Large intestine (tissue), 12 donors: ENCODE measurements around the gene GPR85. TPM values are rescaled to one million over a fixed set of nuclear protein-coding genes. Genes with fewer than 3 reads are reported as not detected.
A peak's percentile ranks its signal among the peaks of the same experiment; 100 is the strongest.
"Not testable (repeated sequence)": the region's sequence is repeated elsewhere in the genome, so short reads cannot be mapped to it uniquely, and the experiment has no call there.

ENCODE experiments used
- DNase-seq, 2 donors: peaks; one replicate each; pipeline versions ENCODE4 v3.0.0 to v3.0.0-alpha.2; 2013
- H3K27ac ChIP-seq: one replicate; pipeline ENCODE4 v1.5.1; 2013; ENCODE audit warnings: low read length
- H3K27me3 ChIP-seq: 2 replicates; pipeline ENCODE4 v1.6.1; 2013; ENCODE audit warnings: low read length; ENCODE audit not compliant: control insufficient read depth, insufficient read depth
- H3K36me3 ChIP-seq: 2 replicates; pipeline ENCODE4 v1.6.1; 2013; ENCODE audit warnings: low read length; ENCODE audit not compliant: control insufficient read depth, insufficient read depth
- H3K4me1 ChIP-seq: one replicate; pipeline ENCODE4 v1.6.1; 2013; ENCODE audit warnings: low read length; ENCODE audit not compliant: control insufficient read depth, insufficient read depth
- H3K4me3 ChIP-seq: one replicate; pipeline ENCODE4 v1.5.1; 2013; ENCODE audit warnings: low read length
- H3K9me3 ChIP-seq: one replicate; pipeline ENCODE4 v1.6.1; 2013; ENCODE audit warnings: mild to moderate bottlenecking, low read depth, low read length, moderate library complexity; ENCODE audit not compliant: control insufficient read depth
- WGBS: methylation state at CpG from one replicate; pipeline ENCODE4 v1.1.5; 2013; ENCODE audit warnings: low lambda C conversion rate; ENCODE audit not compliant: insufficient coverage; 5-methylcytosine and 5-hydroxymethylcytosine counted together
- long read RNA-seq, 11 donors: transcript quantifications; one replicate each; lab custom pipeline, GENCODE V29; 2026
- polyA plus RNA-seq: library from polyadenylated mRNA; unstranded; fragments of 120-200 nt; gene quantifications from one replicate; pipeline ENCODE4 v1.2.1, GENCODE V29; 2013

The GPR85 gene, protein sequence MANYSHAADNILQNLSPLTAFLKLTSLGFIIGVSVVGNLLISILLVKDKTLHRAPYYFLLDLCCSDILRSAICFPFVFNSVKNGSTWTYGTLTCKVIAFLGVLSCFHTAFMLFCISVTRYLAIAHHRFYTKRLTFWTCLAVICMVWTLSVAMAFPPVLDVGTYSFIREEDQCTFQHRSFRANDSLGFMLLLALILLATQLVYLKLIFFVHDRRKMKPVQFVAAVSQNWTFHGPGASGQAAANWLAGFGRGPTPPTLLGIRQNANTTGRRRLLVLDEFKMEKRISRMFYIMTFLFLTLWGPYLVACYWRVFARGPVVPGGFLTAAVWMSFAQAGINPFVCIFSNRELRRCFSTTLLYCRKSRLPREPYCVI
- polyA plus RNA-seq = 3.1 TPM
- long read RNA-seq, donor 1 = 0 reads
- long read RNA-seq, donor 2, partial matches to known transcripts = 0 of 2 reads
- long read RNA-seq, donor 2, other reads (novel, unspliced or antisense) = 0 of 2 reads
- long read RNA-seq, donor 3, partial matches to known transcripts = 0 of 1 reads
- long read RNA-seq, donor 3, other reads (novel, unspliced or antisense) = 0 of 1 reads
- long read RNA-seq, donor 4 = 0 reads
- long read RNA-seq, donor 5 = 0 reads
- long read RNA-seq, donor 6, full-length matches to known transcripts = 4 of 4 reads
- long read RNA-seq, donor 6, partial matches to known transcripts = 0 of 4 reads
- long read RNA-seq, donor 6, other reads (novel, unspliced or antisense) = 0 of 4 reads
- long read RNA-seq, donor 7, partial matches to known transcripts = 0 of 2 reads
- long read RNA-seq, donor 7, other reads (novel, unspliced or antisense) = 0 of 2 reads
- long read RNA-seq, donor 8 = 0 reads
- long read RNA-seq, donor 9 = 0 reads
- long read RNA-seq, donor 10 = 0 reads
- long read RNA-seq, donor 11 = 0 reads

DNA sequence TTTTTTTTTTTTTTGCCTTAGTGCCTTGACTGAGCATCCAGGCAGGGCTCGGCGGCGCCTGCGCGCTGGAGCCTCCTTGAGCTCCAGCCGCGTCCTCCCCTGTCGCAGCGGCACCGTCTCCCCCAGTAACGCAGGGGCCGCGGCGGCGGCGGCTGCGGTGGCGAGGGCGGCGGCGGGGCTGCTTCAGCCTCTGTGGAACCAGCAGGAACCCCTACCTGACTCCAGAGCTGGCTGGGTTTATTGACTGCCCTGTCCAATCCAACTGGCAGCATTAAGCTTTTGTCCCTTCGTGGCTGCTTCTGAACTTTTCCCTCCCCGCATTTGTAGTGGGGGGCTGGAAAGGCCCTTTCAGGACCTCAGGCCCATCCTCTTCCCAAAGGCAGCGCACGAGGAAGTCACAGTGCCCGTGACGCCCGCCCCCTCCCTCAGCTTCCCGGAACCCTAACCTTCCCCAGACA, at the start of gene GPR85:
TSS of gene GPR85 (minus strand) at position 397 of the 458 bp plus-strand sequence. CDS start 2,106 bp downstream, outside the sequence.
- H3K4me3 ChIP-seq = peak within 1 kb of the TSS; percentile 38
- WGBS = no CpG with 5 or more reads among the region's 29 CpGs
- H3K9me3 ChIP-seq = no peaks in the 10 kb centered on the region
- peaks cover 18% of the 10 kb centered on the region for H3K27me3 ChIP-seq
- peak; percentile 40 to 55 for DNase-seq
- H3K4me1 ChIP-seq = peaks cover 2% of the 10 kb centered on the region
- no peaks in the 10 kb centered on the region for H3K36me3 ChIP-seq
- peak within 1 kb of the TSS; percentile 3 for H3K27ac ChIP-seq

DNA sequence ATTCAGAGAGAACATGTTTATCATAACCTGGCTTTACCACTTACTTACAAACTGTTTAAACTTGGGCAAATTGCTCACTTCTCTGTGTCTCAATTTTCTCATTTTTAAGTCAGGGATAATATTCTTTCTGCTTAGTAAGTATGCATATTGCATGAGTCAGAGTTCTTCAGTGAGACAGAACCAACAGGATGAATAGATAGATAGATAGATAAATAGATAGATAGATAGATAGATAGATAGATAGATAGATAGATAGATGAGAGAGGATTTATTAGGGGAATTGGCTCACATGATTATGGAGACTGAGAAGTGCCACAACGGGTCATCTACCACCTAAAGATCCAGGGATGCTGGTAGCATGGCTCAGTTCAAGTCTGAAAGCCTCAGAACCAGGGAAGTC, 47.4 kb upstream of the GPR85 start:
- no peaks in the 10 kb centered on the region for H3K9me3 ChIP-seq
- no peaks in the 10 kb centered on the region for H3K36me3 ChIP-seq
- no CpG with 5 or more reads among the region's 1 CpG for WGBS
- no peaks in the 10 kb centered on the region for H3K4me1 ChIP-seq
- no peak for DNase-seq
- H3K27ac ChIP-seq = no peak overlapping the region
- H3K27me3 ChIP-seq = no peaks in the 10 kb centered on the region
- H3K4me3 ChIP-seq = no peak overlapping the region

DNA sequence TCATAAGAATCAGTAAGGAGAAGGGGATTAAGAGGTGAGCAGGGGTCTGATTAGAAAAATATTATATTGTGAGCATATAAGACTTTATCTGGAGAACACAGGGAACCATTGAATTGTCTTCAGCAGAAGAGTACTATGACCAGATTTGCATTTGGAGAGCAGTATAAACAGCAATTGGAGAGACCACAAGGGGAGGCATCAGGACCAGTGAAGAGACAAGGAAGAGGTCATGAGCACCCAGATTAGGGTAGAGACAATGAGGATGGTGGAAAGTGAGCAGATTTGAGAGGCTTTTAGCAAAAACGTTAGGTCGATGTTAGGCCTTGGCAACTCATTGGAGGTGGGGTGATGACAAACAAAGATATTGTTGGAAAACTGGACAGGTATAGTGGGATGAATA, 44.7 kb upstream of the GPR85 start:
- H3K4me1 ChIP-seq = no peaks in the 10 kb centered on the region

DNA sequence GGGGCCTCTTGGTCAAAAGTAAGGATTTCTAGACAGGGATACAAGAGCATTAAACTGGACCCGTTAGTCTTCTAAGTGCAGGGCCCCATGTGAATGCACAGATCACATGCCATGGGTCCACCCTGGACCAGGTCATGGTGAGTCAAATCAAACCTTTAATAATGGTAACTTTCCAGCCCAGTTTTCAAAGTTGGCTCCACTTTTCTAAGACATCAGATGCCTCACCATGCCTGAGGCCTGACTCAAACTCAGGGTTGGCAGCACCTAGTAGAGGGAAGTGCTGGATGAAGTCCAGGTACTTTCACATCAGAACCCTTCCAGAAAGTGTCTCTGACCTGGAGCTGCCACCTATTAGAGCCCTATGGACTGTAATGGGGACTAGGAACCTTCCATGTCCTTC, 41.4 kb upstream of the GPR85 start:
- Histone ChIP-seq H3K4me3 (no peak overlapping the region), H3K4me1 (no peaks in the 10 kb centered on the region), H3K9me3 (no peaks in the 10 kb centered on the region), H3K27me3 (no peaks in the 10 kb centered on the region), H3K36me3 (no peaks in the 10 kb centered on the region), H3K27ac (no peak overlapping the region)
- no CpG with 5 or more reads among the region's 1 CpG for WGBS
- DNase-seq = no peak

More for the DNA sequence above, 44.7 kb upstream of the GPR85 start:
- Histone ChIP-seq H3K9me3 (no peaks in the 10 kb centered on the region), H3K27me3 (no peaks in the 10 kb centered on the region), H3K36me3 (no peaks in the 10 kb centered on the region), H3K4me3 (no peak overlapping the region), H3K27ac (no peak overlapping the region)
- 70% methylated on average over 2 of the region's 2 CpGs for WGBS
- DNase-seq = no peak

DNA sequence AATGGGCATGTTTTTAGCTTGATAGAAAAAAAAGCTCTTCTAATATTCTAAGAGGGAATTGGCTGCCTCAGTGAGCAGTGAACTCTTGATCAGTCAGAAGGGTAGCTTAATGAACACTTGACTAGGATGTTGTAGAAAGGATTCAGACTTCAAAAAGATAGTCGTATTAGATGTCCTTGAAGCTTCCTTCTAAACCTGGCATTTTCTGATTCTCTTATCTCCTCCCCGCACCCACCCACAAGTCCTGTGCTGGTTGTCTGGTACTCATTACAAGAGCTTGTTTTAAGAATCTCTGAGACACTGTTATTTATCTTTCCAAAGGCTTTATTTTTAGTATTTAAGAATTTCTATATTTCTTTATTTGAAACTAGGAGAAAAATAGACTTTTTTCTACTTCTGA, 39.1 kb upstream of the GPR85 start:
- WGBS = 80% methylated on average over 1 of the region's 2 CpGs
- no peak for DNase-seq
- Histone ChIP-seq H3K9me3 (no peaks in the 10 kb centered on the region), H3K27ac (no peak overlapping the region), H3K4me3 (no peak overlapping the region), H3K4me1 (no peaks in the 10 kb centered on the region), H3K36me3 (no peaks in the 10 kb centered on the region), H3K27me3 (no peaks in the 10 kb centered on the region)

DNA sequence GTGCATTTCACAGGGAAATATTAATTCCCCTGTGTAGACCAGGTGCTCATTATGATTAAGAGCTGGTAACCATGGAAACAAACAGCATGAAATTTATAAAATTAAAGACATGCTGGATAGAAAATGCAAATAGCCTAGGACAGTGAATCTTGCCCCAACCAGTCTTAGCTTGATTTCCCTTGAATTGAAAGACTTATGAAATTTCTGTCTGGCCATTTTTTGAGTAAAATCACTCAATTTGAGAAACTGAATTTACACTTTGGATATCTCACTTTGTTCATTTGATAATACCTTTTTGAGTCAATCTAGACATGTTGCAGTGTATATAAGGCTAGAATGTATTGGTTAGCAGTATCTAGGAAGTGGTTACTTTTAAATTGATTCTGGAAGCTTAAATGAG, 36.1 kb upstream of the GPR85 start:
- H3K36me3 ChIP-seq = no peaks in the 10 kb centered on the region
- no peak overlapping the region for H3K27ac ChIP-seq
- H3K4me1 ChIP-seq = no peaks in the 10 kb centered on the region
- no peak overlapping the region for H3K4me3 ChIP-seq
- no peaks in the 10 kb centered on the region for H3K9me3 ChIP-seq
- DNase-seq = no peak
- no peaks in the 10 kb centered on the region for H3K27me3 ChIP-seq

DNA sequence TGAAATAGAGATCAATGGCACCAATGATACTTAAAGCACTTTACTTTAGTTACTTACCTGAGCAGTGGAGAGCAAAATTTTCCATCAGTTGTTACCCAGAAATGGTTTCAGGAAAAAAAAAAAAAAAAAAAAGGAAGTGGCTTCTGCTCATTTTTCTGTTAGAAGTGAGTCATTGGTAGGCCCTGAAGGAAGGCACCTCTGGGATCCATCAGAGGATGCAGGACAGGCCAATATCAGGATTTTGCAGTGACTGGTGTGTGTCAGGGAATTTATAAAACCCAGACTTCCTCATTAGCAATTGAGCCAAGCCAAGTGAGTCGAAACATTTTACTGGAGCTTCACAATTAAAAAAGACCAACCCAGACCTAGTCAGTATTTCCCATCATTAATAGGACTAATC, 34.0 kb upstream of the GPR85 start:
- WGBS = no CpG with 5 or more reads among the region's 1 CpG
- Histone ChIP-seq H3K27me3 (no peaks in the 10 kb centered on the region), H3K4me3 (no peak overlapping the region), H3K27ac (no peak overlapping the region), H3K9me3 (no peaks in the 10 kb centered on the region), H3K36me3 (peaks cover 7% of the 10 kb centered on the region), H3K4me1 (no peaks in the 10 kb centered on the region)
- DNase-seq = no peak

DNA sequence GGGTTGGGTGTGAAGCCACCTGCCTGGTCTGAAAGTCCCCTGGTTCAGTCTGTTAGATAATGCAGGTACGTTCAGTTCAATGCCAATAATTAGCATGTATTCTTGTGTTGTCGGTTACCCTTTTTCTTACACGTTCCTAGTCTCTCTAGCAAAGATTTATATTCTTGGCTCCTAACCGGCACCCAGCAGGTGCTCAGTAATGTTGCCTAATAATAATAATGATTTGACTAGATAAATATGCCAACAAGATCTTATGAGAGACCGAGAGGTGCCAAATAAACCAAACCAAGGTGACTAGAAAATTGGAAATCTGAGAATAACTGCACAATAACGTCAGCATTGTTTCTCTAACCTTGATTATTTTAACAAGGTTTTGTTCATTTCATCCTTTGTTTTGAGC, 32.8 kb upstream of the GPR85 start:
- WGBS = 92% methylated on average over 3 of the region's 6 CpGs
- peaks cover 10% of the 10 kb centered on the region for H3K36me3 ChIP-seq
- no peak overlapping the region for H3K4me3 ChIP-seq
- no peaks in the 10 kb centered on the region for H3K9me3 ChIP-seq
- no peaks in the 10 kb centered on the region for H3K27me3 ChIP-seq
- DNase-seq = no peak
- H3K27ac ChIP-seq = no peak overlapping the region
- H3K4me1 ChIP-seq = no peaks in the 10 kb centered on the region

DNA sequence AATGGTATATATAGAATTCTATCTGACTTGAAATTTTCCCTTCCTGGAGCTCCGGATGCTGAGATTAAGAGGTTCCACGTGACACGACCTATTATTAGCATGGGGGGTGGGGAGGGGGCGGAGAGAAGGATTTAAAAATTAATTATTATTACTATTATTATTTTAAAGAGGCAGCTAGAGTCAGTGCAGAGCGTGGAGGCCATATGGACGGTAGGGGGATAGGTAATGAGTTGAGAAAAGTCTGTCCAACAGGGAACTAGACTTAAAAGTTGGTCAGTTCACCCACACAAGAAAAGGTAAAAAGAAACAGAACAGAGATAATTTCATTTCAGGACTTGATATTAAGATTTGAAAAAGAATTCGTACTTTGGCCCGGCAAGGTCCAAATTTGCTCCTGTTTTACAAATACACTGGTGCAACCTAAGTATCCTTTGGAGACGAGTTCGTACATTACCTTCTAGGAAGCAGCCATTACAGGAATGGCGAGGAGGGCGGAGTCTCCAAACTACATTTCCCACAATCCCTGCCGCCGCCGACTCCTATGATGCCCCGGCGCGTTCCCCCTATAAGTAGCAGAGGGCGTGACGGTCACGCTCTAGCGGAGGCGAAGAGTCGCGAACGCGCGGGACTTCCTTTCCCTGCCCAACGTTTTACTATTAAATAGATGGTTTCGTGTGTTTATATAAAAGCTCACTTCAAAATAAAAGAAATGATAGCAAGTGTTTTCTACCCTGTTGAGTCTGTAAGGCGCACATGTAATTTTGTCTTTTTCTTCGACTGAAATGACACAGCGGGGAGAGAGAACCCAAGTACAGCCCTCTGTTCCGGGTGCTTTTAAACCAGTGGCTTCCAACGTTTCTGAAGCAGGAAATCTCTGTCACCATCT, 31.7 kb upstream of the GPR85 start, which contains the start of gene SMIM30:
TSS of gene SMIM30 (minus strand) at position 481 of the 886 bp plus-strand sequence. CDS start 976 bp downstream, outside the sequence.
- WGBS = 0% methylated on average over 2 of the region's 35 CpGs
- DNase-seq = peak; percentile 91 to 96
- Histone ChIP-seq H3K27me3 (no peaks in the 10 kb centered on the region), H3K4me1 (no peaks in the 10 kb centered on the region), H3K36me3 (peaks cover 10% of the 10 kb centered on the region), H3K9me3 (no peaks in the 10 kb centered on the region), H3K27ac (peak within 1 kb of the TSS; percentile 19), H3K4me3 (peak within 1 kb of the TSS; percentile 66)

DNA sequence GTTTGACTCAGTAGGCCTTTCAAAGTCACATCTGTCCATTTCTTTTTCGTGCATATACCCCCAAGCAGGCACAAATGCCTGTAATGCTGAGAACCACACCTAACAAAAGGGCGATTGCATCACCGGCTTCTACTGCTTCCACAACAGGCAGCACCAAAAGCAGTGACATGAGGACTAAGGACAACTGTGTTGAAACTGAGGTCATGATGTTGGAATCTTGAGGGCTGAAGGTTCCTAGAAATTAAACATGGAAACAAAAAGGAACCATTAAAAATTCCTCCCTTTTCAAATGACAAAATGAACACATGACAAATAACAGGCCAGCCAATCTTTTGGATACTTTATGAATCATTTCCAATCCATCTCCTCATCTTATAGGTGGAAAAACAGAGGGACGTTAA, 30.7 kb upstream of the GPR85 start:
- peak in 1 of 2 donors; percentile 11 for DNase-seq

More for the DNA sequence above, 30.7 kb upstream of the GPR85 start:
- not testable (repeated sequence) for H3K9me3 ChIP-seq, H3K4me1 ChIP-seq, H3K27ac ChIP-seq, H3K27me3 ChIP-seq
- Histone ChIP-seq H3K4me3 (peak overlapping the region; percentile 66), H3K36me3 (peaks cover 10% of the 10 kb centered on the region)
- no CpG with 5 or more reads among the region's 4 CpGs for WGBS
